GM23248 (cell line): ENCODE measurements around the gene IDH3G.

Source experiments
- EZH2 ChIP-seq: fragments of 200-600 bp; sonication (generic); IDR thresholded peaks from 2 replicates; pipeline ENCODE4 v1.6.1; 2018; ENCODE audit warnings: antibody characterized with exemption, mild to moderate bottlenecking; ENCODE audit not compliant: insufficient read depth, poor library complexity, severe bottlenecking
- EZH2phosphoT487 ChIP-seq: fragments of 200-600 bp; sonication (generic); IDR thresholded peaks from 2 replicates; pipeline ENCODE4 v1.6.1; 2018; ENCODE audit warnings: antibody characterized with exemption, moderate library complexity, mild to moderate bottlenecking, low read depth; ENCODE audit not compliant: insufficient read depth

GRCh38 chrX:153770601-153771414 lies 23.4 kb downstream of the IDH3G start:
- no peak for TF ChIP-seq EZH2
- TF ChIP-seq EZH2phosphoT487 = no peak
